NCI-H526 treated with DMSO at 0.1 percent for 48 hours (cell line): ENCODE measurements around the gene HARS1.
"Not testable (repeated sequence)": the region's sequence is repeated elsewhere in the genome, so short reads cannot be mapped to it uniquely, and the experiment has no call there.

Source experiments
- DNase-seq: peaks from one replicate; lab custom pipeline; 2025; lab: John Stamatoyannopoulos, UW

HARS1 gene, protein sequence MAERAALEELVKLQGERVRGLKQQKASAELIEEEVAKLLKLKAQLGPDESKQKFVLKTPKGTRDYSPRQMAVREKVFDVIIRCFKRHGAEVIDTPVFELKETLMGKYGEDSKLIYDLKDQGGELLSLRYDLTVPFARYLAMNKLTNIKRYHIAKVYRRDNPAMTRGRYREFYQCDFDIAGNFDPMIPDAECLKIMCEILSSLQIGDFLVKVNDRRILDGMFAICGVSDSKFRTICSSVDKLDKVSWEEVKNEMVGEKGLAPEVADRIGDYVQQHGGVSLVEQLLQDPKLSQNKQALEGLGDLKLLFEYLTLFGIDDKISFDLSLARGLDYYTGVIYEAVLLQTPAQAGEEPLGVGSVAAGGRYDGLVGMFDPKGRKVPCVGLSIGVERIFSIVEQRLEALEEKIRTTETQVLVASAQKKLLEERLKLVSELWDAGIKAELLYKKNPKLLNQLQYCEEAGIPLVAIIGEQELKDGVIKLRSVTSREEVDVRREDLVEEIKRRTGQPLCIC

DNA sequence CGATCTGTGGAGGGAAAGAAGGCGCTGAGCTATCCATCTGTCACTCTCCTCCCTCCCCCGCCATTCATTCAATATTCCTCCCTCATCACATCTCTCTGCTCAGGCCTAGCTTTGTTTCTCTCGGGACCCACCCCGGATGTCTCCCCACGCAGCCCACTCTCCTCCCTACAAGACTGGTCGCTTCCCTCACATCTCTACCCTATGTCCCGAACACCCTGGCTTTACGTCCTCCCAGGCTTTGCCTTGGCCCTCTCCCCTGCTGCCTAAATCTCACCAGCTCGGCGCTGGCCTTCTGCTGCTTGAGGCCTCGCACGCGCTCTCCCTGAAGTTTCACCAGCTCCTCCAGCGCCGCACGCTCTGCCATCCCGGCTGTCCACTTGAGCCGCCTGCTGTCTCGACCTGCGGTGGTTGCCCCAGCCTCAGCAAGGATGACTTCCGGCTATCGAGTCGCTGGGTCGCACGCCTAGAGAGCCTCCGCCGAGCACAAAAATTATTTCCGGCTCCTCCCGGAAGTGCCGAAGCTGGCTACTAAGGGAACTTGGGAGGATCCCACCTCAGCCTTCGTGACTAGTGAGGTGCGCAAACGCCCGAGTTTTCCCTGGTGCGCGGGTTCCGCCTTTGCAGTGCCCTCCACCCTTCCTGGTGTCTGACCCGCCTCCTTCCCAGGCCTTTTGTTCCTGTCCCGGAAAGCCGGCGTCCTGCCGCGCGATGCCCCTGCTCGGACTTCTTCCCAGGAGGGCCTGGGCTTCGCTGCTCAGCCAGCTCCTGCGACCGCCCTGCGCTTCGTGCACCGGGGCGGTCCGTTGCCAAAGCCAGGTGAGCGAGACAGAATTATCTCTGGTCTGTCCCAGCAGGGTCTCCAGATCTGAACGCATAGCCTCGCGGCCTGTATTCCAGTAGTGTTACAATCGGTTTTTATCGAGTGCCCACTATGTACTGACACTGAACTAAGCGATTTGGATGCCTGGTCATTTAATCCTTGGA lies at the start of gene HARS1, which contains the start of gene HARS2:
Gene HARS1 (minus strand): TSS at position 430 of the 984 bp plus-strand sequence. CDS start 66 bp downstream, at position 364.
Gene HARS2 (plus strand): TSS at position 515 of the 984 bp plus-strand sequence. CDS start 194 bp downstream, at position 709.
- peak; percentile 86 for DNase-seq

DNA sequence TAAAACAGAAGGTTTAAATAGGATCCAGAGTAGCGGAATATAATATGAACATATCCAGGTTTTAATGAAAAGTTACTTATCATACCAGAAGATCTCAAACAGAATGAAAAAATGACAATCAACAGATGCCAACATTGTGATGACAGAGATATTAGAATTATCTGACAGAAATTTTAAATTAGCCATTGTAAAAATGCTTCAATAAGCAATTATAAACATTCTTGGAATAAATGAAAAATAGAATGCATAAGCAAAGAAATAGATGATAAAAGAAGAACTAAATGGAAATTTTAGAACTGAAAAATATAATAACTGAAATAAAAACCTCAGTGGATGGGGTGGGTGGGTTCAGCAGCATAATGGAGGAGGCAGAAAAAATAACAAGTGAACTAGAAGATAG lies 46.3 kb upstream of the HARS1 start:
- DNase-seq: no peak

DNA sequence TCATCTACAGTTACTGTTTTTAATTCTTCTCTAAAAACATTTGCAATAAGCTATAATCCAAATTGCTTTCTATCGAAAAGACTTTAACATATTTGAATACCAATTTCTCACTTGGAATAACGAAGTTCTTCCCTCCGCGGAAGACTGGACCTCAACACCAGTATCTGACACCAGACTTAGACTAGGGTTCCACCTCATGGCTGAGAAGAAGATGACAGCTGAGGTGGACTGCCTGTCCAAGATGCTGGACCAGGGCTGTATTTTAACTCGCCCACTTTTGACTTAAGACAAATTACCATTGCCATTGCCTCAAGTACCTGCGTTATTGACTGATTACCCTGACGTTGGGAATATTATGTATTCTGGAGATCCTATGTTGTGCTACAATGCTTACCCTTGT lies 43.2 kb upstream of the HARS1 start:
- no peak for DNase-seq

DNA sequence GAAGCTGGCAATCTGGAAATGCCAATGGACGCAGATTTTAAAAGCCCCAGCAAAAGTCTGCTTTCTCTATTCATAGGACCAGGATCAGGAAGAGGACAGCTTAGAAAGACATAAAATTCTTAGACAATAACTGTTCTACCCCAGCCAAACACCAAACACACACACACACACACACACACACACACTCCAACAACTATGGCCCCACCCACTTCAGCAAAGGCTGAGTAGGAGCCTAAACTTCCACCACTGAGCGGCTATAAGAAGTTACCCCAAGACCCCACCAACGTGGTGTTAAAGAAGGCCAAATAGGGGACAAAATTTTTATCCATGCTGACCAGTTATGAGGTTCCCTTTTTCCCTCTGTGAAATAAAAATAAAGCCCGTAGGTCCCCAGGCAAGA lies 41.9 kb upstream of the HARS1 start:
- DNase-seq: no peak

DNA sequence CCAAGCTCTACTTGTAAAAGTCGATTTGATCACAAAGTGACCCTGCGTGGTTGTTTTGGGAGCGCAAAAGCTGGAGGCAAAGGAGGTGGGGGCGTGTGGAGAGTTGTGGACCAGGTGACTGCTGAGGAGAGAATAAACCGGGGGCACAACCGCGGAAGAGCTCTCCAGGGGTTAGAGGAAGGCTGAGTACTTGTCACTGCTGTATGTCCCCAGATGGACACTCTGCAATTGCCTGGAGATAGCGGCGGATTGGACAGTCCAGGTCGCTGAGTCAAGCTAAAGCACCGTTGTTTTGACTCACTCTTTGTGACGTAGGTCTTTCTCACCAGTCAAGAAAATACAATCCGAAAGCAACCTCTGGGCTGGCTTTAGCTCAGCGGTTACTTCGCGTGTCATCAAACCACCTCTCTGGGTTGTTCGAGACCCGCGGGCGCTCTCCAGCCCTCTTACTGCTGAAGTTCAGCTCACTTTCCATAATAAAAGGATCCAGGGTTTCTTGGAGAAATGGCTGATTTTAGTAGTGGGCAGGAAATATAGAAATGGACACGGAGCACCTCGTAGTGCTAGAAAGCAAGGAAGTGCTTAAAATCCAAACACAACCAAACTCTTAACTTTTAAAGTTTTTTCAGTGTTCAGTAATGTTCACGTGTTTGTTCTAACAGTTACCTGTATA lies 34.8 kb upstream of the HARS1 start:
- no peak for DNase-seq

DNA sequence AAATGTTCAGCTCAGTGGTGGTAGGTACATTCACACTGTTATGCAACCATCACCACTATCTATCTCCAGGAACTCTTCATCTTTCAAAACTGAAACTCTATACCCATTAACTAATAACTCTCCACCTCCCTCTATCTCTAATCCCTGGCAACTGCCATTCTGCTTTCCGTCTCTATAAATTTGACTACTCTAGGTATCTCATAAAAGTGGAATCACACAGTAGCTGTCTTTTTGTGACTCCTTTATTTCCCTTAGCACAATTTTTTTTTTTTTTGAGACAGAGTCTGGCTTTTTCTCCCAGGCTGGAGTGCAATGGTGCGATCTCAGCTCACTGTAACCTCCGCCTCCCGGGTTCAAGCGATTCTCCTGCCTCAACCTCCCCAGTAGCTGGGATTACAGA lies 30.2 kb upstream of the HARS1 start:
- DNase-seq: not testable (repeated sequence)

DNA sequence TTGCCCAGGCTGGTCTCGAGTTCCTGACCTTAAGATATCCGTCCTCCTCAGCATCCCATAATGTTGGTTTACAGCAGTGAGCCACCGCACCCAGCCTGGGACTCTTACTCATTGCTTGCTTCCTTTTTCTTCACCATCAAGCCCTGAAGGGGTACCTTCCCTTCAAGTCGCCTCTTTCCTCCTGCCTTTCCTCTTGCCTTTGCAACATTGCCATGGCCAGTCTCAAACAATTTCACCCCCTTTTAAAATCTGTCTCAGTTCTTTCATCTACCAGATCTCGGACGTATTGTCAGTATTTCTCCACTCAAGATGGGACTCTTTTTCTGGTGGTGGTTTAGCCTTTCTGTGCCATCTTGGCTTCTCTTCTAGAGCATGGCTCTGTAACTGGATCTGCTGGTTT lies 29.6 kb upstream of the HARS1 start:
- DNase-seq: not testable (repeated sequence)

DNA sequence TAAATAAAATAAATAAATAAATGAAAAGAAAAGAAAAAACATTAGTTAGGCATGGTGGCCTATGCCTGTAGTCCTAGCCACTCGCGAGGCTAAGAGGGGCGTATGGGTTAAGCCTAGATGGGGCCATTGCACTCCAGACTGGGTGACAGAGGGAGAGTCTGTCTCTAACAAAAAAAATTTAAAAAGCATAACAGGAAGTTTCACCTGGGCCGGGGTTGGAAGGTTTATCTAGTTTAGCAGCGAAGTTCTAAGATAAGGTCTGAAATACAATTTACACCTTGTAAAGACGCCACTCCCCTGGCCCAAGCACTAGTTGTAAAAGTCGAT lies 27.1 kb upstream of the HARS1 start:
- no peak for DNase-seq

DNA sequence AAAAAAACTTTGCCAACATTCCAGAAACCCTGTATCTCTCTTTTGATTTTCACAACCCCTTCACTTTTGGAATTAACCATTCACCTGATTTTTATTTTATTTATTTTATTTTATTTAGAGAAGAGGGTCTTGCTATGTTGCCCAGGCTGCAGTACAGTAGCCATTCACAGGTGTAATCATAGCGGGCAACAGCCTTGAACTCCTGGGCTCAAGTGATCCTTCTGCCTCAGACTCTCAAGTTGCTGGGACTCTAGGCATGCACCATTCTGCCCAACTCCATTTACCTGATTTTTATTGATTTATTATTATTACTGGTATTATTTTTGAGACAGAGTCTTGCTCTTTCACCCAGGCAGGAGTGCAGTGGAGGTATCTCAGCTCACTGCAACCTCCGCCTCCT lies 25.1 kb upstream of the HARS1 start:
- not testable (repeated sequence) for DNase-seq

DNA sequence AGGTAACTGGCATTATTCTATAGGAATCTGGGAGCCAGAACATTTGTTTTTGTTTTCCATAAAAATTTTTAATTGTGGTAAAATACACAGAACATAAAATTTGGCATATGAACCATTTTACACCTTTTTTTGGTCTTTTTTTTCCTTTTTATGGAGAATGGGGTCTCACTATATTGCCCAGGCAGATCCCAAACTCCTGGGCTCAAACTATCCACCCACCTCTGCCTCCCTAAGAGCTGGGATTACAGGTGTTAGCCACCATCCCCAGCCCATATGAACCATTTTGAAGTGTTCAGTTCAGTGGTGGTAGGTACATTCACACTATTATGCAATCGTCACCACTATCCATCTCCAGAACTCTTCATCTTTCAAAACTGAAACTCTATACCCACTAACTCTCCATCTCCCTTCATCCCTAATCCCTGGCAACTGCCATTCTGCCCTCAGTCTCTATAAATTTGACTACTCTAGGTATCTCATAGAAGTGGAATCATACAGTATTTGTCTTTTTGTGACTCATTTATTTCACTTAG lies 22.5 kb upstream of the HARS1 start:
- no peak for DNase-seq

DNA sequence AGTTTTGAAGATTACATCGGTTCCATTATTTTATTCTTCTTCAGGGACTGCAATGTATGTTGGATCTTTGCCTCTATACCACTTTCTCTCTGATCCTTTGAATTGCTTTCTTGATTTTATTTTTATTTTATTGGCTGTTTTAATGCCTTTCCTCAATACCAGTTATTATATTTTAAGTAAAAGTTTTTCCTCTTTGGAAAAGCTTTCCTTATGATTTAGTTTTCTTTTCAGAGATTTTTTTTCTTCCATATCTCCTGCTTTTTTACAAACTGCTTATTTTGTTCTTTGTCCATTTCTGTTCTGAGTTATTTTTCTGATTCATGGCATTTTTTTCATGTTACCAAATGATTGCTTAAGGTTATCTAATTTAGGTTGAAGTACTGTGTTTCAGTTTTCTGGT lies 20.6 kb upstream of the HARS1 start:
- DNase-seq: no peak

DNA sequence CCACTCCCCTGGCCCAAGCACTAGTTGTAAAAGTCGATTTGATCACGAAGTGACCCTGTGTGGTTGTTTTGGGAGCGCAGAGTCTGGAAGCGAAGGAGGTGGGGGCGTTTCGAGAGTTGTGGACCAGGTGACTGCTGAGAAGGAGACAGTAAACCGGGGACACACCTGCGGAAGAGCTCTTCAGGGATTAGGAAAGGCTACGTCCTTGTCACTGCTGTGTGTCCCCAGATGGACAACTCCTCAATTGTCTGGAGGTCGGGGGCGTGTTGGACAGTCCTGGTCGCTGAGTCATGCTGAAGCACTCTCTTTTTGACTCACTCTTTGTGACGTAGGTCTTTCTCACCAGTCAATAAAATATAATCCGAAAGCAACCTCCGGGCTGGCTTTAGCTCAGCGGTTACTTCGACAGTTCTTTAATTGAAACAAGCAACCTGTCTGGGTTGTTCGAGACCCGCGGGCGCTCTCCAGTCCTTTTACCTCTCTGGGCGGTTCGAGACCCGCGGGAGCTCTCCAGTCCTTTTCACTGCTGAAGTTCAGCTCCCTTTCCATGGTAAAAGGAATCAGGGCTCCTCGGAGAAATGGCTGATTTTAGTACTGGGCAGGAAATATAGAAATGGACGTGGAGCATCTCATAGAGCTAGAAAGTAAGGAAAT lies 19.9 kb upstream of the HARS1 start:
- DNase-seq: peak; percentile 82

DNA sequence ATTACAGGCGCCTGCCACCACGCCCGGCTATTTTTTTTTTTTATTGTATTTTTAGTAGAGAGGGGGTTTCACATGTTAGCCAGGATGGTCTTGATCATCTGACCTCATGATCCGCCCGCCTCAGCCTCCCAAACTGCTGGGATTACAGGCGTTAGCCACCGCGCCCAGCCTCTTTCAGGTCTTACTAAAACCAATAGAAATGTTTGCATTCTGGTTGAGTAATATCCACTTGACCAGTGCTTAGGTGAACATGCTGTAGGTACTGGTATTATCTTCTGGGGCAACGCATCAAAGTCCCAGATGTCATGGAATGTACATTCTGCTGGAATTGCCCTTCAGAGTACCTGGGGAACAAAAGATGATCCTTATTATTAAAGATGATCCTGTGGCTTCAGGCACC lies 17.6 kb upstream of the HARS1 start:
- DNase-seq: not testable (repeated sequence)

DNA sequence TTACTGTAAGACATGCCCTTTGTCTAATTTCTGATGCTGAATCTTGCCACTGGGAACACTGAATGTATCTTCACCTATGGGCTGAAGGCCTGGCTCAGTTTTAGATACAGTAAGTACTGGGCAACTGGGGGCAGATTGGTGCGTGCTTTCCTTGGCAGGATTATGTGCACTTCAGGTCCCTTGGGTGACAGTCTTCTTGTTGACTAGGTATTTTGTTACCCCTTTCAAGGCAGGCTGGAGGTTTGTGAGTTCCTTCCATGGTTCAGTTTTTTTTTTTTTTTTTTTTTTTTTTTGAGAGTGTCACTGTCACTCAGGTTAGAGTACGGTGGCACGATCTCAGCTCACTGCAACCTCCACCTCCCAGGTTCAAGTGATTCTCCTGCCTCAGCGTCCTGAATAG lies 16.6 kb upstream of the HARS1 start:
- no peak for DNase-seq

DNA sequence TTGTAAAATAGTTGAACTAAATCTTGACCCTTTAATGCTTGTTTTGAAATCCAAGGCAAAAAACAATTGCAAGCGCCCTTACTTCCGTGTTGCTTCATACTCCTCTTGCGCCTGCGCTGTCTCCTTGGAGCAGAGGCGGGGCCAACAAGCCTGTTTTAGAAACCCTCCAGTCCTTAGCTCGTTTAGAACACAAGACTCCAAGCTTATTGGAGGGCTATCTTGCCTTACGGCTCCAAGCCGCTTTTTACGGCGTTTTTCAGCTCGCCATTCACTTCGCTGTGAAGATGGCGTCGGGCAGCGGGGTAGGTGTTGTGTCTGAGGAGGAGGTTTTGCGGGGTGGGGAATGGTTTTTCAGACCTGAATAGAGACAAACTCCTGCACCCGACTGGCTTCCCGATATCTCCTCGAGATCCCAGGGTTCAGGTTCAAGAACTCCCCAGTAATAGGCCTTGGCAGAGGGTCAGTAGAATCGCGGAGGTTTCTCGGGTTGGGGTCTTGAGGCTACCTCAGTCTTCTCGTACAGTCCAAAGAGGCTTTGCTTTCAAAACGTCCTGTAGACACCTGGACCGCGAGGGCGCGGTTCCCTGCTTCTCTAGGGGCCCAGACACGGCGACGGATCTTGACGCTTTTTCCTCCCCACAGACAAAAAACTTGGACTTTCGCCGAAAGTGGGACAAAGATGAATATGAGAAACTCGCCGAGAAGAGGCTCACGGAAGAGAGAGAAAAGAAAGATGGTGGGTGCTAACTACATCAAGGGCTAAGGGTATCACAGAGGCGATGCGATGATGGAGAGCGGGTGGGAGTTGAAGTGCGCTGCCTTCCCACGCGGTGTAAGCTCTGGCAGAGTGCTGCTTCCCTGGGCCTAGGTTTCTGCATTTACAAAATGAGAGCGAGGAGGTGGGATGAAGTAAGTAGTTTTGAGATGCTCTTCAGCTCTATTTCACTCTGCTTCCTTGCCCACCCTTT lies 9.3 kb upstream of the HARS1 start, which contains the start of gene ZMAT2:
Gene ZMAT2 (plus strand): TSS at position 271 of the 968 bp plus-strand sequence. CDS start 14 bp downstream, at position 285.
- DNase-seq: peak; percentile 93

DNA sequence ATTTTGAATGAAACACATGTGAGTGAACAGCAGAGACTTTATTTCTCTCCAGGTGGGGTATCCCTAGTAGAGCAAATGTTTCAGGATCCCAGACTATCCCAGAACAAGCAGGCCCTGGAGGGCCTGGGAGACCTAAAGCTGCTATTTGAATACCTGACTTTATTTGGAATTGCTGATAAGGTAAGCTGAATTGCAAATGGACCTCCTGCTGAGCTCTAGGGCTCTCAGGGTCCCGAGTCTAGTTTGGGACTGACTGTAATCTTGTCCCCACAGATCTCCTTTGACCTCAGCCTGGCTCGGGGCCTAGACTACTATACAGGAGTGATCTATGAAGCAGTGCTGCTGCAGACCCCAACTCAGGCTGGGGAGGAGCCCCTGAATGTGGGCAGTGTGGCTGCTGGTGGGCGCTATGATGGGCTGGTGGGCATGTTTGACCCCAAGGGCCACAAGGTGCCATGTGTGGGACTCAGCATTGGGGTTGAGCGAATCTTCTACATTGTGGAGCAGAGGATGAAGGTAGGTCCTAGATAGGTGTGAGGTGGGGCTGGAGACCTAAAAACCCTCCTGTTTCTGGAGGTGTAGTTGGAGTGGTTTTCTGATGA lies 5.8 kb upstream of the HARS1 start:
- no peak for DNase-seq

DNA sequence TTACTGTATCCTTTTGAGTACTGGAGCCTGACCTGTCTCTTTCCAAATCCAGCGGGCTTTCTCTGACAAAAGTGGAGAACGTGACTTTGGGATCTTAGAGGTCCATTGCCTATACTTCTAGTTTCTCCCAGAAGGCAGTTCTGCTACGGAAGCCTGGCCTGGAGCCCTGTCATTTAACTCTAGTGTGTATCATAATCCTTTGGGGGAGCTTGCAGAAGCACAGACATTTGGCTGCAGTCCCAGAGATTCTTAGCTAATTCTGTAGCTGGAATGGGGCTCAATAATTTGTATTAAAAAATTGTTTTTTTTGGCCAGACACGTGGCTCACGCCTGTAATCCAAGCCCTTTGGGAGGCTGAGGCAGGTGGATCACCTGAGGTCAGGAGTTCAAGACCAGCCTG lies 3.1 kb upstream of the HARS1 start:
- no peak for DNase-seq

DNA sequence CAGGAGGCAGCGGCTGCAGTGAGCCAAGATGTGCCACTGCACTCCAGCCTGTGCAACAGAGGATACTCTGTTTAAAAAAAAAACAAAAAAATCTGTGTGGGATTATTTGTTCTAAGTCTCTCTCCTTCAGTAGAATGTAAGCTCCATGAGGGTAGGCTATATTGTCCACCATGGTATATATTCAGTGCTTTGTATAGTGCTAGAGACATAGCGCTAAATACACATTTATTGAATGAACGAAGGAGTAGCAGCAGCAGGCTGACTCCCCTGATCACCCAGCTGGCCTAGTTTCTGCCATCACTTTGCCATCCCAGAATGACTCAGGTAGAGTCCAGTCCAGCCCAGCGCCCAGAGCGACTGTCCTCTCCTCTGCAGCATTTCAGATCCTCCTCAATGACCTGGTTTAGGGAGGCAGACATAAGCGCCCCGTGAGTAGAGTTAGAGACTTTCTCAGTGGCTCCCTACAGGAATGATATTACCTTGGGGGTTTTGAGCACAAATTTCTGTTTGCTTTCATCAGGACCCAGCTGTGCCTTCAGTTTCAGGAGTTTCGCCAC lies 716 bp downstream of the HARS1 start:
- no peak for DNase-seq

DNA sequence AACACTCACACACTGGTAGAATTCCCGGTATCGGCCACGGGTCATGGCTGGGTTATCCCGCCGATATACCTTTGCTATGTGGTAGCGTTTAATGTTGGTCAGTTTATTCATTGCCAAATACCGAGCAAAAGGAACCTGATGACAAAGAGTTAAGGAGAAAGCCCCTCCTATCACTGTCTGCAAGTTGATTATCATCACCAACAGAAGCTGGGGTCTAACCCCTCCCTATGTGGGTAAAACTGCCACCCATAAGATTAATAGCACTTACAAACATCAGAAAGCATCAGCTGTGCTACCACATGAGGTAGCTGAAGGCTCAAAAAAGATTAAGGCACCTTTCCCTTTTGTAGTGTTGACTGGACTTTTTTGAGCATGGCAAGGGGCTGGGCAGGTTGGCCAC lies 12.2 kb downstream of the HARS1 start:
- DNase-seq: no peak
